Hepatocyte (in vitro differentiated cells): ENCODE measurements around the gene TPST1. TPM values are rescaled to one million over a fixed set of nuclear protein-coding genes. Genes with fewer than 3 reads are reported as not detected.

Experiments
- DNase-seq: peaks from one replicate; pipeline ENCODE4 v3.0.0-alpha.2; 2016; ENCODE audit warnings: low spot score
- H2AFZ ChIP-seq: fragments of 200-600 bp; sonication (generic); 2 replicates; pipeline ENCODE4 v1.6.0; 2016; ENCODE audit warnings: antibody characterized with exemption, mild to moderate bottlenecking
- H3K27ac ChIP-seq: fragments of 200-600 bp; sonication (generic); 2 replicates; pipeline ENCODE4 v1.5.1; 2016; ENCODE audit warnings: mild to moderate bottlenecking
- H3K27me3 ChIP-seq: fragments of 200-600 bp; sonication (generic); 2 replicates; pipeline ENCODE4 v1.6.1; 2016
- H3K36me3 ChIP-seq: fragments of 200-600 bp; sonication (generic); replicated peaks from 2 replicates; pipeline ENCODE4 v1.5.1; 2016; ENCODE audit warnings: low read depth; ENCODE audit not compliant: insufficient read depth
- H3K4me1 ChIP-seq: fragments of 200-600 bp; sonication (generic); 2 replicates; pipeline ENCODE4 v1.5.1; 2016; ENCODE audit warnings: mild to moderate bottlenecking, moderate library complexity; ENCODE audit not compliant: insufficient read depth
- H3K4me2 ChIP-seq: fragments of 200-600 bp; sonication (generic); 2 replicates; pipeline ENCODE4 v1.6.0; 2016
- H3K4me3 ChIP-seq: fragments of 200-600 bp; sonication (generic); 2 replicates; pipeline ENCODE4 v1.5.1; 2016; ENCODE audit warnings: mild to moderate bottlenecking
- H3K79me2 ChIP-seq: fragments of 200-600 bp; sonication (generic); 2 replicates; pipeline ENCODE4 v1.6.0; 2017; ENCODE audit warnings: mild to moderate bottlenecking
- H3K9me2 ChIP-seq: fragments of 200-600 bp; sonication (generic); replicated peaks from 2 replicates; pipeline ENCODE4 v1.6.0; 2017; ENCODE audit warnings: mild to moderate bottlenecking; ENCODE audit not compliant: insufficient read depth
- H3K9me3 ChIP-seq: fragments of 200-600 bp; sonication (generic); 2 replicates; pipeline ENCODE4 v1.5.1; 2016; ENCODE audit warnings: low read depth, mild to moderate bottlenecking
- H4K20me1 ChIP-seq: fragments of 200-600 bp; sonication (generic); 2 replicates; pipeline ENCODE4 v1.6.0; 2016; ENCODE audit warnings: mild to moderate bottlenecking; ENCODE audit not compliant: insufficient read depth, poor library complexity, severe bottlenecking
- EZH2 ChIP-seq: fragments of 200-600 bp; sonication (generic); IDR thresholded peaks from 2 replicates; pipeline ENCODE4 v1.6.1; 2016; ENCODE audit warnings: antibody characterized with exemption, mild to moderate bottlenecking, borderline replicate concordance
- EZH2phosphoT487 ChIP-seq: fragments of 200-600 bp; sonication (generic); IDR thresholded peaks from one replicate; pipeline ENCODE4 v1.6.1; 2018; ENCODE audit warnings: antibody characterized with exemption, mild to moderate bottlenecking, low read depth, moderate library complexity; ENCODE audit not compliant: unreplicated experiment, severe bottlenecking
- WGBS: methylation state at CpG from one replicate; pipeline ENCODE4 v1.1.6; 2016; ENCODE audit warnings: low lambda C conversion rate; ENCODE audit errors: missing lambda C conversion rate; 5-methylcytosine and 5-hydroxymethylcytosine counted together
- polyA plus RNA-seq: library from polyadenylated mRNA; unstranded; fragments of >200 nt; fragmentation: Nextera tagmentation; extraction: Ambion mirVana; gene quantifications from 2 replicates; pipeline ENCODE4 v1.2.1, GENCODE V29; 2016
- total RNA-seq: library from RNA; depleted of rRNA; stranded (reverse); fragments of >200 nt; gene quantifications from 2 replicates; pipeline ENCODE4 v1.2.3, GENCODE V29; 2014
- TF ChIP-seq, protein P1 (sequence below): fragments of 200-600 bp; sonication (generic); IDR thresholded peaks from 2 replicates; pipeline ENCODE4 v1.5.1; 2016; ENCODE audit warnings: antibody characterized with exemption, mild to moderate bottlenecking; ENCODE audit not compliant: poor library complexity

Gene TPST1
- total and polyA plus RNA-seq, 2 experiments from 2014 or later: 85.2 to 91.2 TPM

GRCh38 chr7:66303454-66304155 lies 98.5 kb downstream of the TPST1 start:
- H3K27me3 ChIP-seq: no peaks in the 10 kb centered on the region
- peaks cover 88% of the 10 kb centered on the region for H3K79me2 ChIP-seq
- DNase-seq: no peak
- peak overlapping the region; percentile 58 for H3K27ac ChIP-seq
- peaks cover 1% of the 10 kb centered on the region for H3K9me3 ChIP-seq
- H3K4me1 ChIP-seq: peaks cover 51% of the 10 kb centered on the region
- 81% methylated on average over 8 of the region's 8 CpGs for WGBS
- no peak overlapping the region for H2AFZ ChIP-seq
- no peak overlapping the region for H3K4me2 ChIP-seq
- H4K20me1 ChIP-seq: no peaks in the 10 kb centered on the region
- no peak overlapping the region for H3K4me3 ChIP-seq
- H3K9me2 ChIP-seq: no peaks in the 10 kb centered on the region
- H3K36me3 ChIP-seq: no peaks in the 10 kb centered on the region
- TF ChIP-seq, protein P1, sequence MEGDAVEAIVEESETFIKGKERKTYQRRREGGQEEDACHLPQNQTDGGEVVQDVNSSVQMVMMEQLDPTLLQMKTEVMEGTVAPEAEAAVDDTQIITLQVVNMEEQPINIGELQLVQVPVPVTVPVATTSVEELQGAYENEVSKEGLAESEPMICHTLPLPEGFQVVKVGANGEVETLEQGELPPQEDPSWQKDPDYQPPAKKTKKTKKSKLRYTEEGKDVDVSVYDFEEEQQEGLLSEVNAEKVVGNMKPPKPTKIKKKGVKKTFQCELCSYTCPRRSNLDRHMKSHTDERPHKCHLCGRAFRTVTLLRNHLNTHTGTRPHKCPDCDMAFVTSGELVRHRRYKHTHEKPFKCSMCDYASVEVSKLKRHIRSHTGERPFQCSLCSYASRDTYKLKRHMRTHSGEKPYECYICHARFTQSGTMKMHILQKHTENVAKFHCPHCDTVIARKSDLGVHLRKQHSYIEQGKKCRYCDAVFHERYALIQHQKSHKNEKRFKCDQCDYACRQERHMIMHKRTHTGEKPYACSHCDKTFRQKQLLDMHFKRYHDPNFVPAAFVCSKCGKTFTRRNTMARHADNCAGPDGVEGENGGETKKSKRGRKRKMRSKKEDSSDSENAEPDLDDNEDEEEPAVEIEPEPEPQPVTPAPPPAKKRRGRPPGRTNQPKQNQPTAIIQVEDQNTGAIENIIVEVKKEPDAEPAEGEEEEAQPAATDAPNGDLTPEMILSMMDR: no peak
- TF ChIP-seq EZH2phosphoT487 (no peak), EZH2 (no peak)

- Histone ChIP-seq H3K9me3 (no peaks in the 10 kb centered on the region), H3K27ac (peak overlapping the region; percentile 58), H2AFZ (no peak overlapping the region), H3K79me2 (peaks cover 88% of the 10 kb centered on the region), H3K9me2 (no peaks in the 10 kb centered on the region), H3K4me2 (no peak overlapping the region), H3K27me3 (no peaks in the 10 kb centered on the region), H3K4me3 (no peak overlapping the region), H3K36me3 (no peaks in the 10 kb centered on the region), H3K4me1 (peaks cover 60% of the 10 kb centered on the region), H4K20me1 (no peaks in the 10 kb centered on the region)
- WGBS: 91% methylated on average over 4 of the region's 4 CpGs
- DNase-seq: no peak
- TF ChIP-seq EZH2: no peak
- no peak for TF ChIP-seq EZH2phosphoT487
- TF ChIP-seq, protein P1: no peak
Observed at GRCh38 chr7:66304536-66304935, 99.4 kb downstream of the TPST1 start.

DNA sequence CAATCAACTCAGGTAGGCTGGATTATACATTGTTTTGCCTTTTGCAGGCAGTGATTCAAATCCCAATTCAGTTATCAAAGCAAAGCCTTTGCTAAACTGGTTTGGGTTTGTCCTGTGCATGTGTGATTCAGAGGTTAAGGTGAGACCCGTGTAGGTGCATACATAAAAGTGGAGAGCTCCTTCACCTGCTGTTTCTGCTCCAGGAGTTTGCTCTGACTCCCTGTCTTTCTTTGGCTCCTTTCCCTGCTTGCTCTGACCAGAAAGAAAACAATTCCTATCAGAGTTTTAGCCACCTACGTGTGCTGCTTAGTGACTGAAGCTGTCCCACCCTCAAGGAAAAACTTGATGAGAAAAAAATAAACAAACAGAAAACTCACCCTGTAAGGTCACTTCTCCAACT lies 101.1 kb downstream of the TPST1 start:
- Histone ChIP-seq H3K4me2 (peak overlapping the region; percentile 26), H3K27ac (peak overlapping the region; percentile 81), H3K9me2 (no peaks in the 10 kb centered on the region), H4K20me1 (no peaks in the 10 kb centered on the region), H3K27me3 (no peaks in the 10 kb centered on the region), H3K9me3 (no peaks in the 10 kb centered on the region), H3K36me3 (no peaks in the 10 kb centered on the region), H3K79me2 (peaks cover 85% of the 10 kb centered on the region), H3K4me3 (no peak overlapping the region), H2AFZ (no peak overlapping the region), H3K4me1 (peaks cover 75% of the 10 kb centered on the region)
- WGBS: 42% methylated on average over 2 of the region's 2 CpGs
- TF ChIP-seq, protein P1: no peak
- TF ChIP-seq EZH2phosphoT487: no peak
- no peak for TF ChIP-seq EZH2
- DNase-seq: no peak
